Stimulated activated CD4-positive, alpha-beta T cell treated with anti-CD3 and anti-CD28 coated beads, Interleukin-4, amount 100 ng/mL, for 1 hour (primary cell): Measurements from ENCODE around the gene MED14.
A peak's percentile ranks its signal among the peaks of the same experiment; 100 is the strongest.

Experiments
- DNase-seq: peaks from one replicate; pipeline ENCODE4 v3.0.0-alpha.2; 2020

The MED14 gene

DNA sequence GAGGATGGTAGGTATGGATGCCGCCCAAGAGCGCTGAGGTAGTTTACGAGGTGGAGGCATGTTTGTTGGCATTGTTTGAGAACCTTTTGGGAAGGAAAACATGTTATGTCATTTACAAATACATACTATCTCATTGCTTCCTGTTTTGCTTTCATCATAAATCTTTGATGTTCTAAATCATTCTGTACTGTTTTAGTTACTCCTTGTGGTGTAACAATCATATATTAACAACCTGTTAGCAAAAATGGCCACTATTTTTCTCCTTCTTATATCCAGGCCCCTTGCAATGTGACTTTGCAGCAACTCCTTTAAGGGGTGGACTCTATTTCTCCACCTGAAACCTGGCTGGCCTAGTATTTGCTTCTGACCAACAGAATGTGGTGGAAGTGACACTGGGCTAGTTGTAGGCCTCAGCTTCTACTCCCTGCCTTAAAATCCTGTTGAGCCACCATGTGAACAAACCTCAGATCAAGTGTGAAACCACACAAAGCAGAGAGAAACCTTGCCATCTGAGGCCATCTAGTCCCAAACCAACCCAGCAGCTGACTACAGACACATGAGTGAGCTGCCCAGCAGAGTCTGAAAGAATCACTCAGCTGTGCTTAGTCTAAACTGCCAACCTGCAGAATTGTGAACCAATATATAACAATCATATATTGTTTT, 72.1 kb downstream of the MED14 start:
- DNase-seq: no peak

DNA sequence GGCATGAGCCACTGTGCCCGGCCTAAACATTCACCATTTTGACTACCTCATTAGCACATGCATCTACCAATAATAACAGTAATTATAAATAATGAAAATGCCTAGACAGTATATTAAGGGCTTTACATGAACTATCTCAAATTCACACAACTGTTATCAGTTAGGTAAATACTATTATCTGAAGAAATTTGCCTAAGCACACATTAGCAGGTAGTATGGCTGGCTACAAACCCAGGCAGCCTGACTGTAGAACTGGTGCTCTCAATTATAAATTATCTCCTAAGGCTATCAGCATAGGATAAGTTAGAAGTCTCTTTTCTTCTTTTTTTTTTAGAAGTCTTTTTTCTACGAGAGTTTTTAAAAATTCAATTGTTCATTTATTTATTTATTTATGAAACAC, 73.9 kb downstream of the MED14 start:
- DNase-seq: no peak

DNA sequence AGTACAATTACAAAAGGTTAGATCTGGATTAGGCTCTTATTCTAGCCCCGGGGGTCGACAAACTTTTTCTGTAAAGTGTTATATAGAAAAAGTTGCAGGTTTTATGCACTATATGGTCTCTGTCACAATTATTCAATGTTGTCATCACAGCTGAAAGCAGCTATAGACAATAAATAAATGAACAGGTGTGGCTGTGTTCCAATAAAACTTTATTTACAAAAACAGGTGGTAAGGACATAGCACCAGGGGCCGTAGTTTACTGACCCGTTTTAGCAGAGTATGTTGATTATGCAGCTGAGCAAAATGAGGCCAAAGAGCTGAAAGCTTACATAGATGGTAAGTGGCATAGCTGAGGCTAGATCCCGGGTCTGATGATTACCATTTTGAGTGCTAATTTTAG, 75.0 kb downstream of the MED14 start:
- DNase-seq: no peak

DNA sequence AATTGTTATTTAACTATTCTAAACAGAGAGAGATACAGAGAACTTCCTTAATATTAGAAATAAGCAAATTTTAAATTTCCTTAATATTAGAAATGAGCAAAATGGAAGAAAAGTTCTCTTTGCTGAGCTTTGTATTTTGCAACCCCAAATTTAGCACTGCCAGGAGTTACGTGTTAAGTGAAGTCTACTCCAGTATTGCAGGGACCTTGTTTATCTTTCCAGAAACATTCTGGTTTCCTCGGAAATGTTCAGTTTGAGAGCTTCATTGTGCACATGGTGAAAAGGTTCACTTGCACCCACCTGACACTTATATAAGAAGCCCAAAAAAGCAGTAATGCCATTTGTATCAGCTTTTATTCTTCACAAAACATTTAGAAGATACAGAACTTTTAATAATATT, 81.8 kb downstream of the MED14 start:
- DNase-seq: no peak

DNA sequence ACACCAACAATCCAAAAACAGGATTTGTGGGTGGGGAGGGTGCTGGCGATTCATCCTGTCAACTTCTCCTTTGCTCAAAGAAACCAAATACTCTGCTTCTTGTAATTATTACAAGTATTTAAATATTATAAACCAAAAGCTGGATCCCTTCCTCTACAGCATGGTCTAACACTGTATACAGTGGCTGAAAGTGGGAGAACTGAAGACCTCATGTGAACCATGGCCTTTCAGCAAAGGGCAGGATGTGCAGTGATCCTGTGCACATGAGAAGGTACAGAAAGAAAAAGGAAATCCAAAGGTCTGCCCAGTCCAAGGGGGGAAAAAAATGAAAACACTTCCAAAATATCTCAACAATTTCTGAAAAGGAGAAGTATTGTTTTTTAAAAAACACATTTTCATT, 82.7 kb downstream of the MED14 start:
- DNase-seq: no peak

DNA sequence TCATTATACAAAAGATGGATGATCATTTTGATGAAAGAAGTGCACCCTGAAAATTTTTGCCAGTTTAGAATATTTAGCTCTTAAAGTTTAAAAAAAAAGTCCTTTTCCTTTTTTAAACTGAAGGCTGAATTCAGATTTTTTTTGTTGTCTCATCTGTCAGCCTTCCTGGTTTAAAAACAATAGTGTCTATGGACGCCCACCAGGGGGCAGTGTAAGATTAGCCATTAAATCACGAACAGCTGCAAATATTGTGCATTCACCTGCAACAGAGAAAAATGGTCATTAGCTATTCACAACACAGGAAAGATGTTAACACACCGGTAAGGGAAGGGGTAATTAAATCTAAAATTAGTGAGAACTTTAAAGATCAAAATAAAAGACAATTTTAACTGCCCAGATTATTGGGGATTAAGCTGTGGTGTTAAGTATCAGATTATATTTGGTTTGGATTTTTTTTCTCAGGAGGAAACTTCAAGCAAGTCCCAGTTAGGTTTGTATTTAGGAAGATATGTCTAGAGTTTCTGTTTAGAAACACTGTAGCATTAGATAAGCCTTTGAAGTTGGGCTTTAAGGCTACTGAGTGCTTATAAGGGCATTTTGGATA, 83.6 kb downstream of the MED14 start:
- DNase-seq: peak; percentile 58

DNA sequence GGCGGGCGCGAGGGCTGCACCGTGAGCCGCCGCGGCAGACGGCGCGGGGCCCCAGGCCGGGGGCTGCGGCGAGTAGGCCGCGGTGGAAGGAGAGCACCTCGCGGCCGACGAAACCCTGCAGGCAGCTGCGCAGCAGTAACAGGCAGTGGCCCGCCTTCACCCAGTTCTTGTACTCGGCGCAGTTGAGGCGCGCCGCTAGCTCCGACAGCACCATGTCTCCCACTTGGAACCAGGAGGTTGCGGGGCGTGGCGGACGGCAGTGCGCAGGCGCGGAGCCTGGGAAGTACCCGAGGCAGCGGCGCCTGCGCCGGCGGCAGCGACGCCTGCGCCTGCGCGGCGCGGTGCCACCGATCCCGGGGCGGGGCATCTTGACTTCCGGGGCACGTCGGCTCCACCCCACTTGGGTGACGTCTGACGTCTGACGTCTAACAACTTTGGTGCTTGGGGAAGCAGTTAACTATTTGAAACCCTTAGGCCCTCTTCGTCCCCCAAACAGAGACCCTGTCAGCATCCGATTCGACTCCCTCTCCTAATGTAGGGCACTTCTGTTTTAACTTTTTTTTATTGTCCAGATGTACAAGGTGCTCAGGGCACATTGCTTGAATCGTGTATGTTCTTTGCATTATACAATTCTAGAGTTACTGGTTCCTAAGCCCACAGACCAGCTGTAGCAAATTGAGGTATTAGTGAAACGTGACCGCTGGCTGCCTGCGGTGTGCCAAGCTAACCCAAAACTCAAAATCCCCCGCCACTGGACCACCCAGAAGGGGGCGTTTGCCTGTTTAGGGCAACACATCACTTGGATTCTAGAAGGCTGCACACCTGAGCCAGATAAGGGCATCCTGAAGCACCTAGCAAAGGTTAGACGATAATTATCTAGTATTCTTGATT, 87.8 kb downstream of the MED14 start, which contains the start of gene CXorf38:
TSS of gene CXorf38 (minus strand) at position 255 of the 891 bp plus-strand sequence. CDS start at position 214, 41 bp downstream.
- peak; percentile 91 for DNase-seq

DNA sequence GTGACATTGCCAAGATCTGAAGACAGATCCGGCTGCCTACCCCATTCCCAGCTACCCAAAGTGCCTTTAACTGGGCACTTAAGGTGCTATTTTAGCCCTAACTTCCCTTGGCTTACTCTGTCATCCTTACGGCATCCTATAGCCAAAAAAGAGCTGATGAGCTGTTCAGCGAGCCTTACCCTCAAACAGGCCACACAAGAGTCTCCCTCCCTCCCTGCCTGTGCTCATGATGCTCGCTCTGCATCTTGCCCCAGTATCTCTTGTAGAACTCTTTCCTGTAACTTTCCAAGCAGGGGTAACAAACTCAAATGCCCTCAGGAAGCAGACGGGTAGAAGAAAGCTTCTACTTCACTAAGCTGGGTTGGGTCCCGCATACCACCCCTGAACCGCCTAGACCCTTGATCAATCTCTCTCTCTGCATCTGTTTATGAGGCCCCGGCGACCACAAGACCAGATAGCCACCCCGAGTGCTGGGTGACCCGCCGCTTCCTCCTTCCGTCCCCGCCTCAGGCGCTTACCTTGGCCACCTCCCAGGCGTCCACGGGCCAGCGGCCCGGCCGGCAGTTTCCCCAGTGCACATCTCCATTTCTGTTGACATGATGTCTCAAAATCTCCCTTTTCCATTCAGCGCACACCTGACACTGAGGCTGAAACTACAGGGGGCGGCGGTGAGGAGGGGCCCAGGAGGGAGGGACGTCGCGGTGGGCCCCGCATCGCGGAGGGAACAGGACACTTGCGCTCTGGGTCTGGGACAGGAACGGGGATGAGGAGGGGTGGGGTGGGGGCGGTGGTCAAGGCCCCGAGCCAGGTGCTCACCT, 88.6 kb downstream of the MED14 start:
- peak; percentile 29 for DNase-seq

DNA sequence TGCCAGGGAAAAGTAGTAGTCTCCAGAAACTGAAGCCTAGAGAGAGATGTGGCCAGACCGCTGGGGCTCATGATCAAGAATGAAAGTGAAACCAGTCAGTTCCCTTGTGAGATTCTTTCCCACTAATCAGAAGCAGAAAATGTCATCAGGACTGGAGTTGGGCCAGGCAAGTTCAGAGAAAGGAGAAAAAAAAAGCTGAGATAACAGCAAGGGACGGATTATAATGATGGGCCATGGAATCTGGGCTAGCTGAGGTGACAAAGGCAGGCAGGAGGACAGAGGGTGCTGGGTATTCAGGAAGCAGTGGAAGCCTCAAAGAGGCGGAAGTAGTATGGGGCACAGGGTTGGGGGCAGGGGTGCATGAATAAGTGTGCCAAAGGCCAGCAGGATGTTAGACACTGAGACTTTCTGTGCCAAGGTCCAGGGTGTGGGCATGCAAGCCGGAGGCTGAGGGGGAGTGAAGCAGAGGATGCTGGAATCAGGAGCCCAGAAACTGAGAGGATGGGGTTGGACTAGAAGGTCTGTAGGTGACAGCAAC, 90.5 kb downstream of the MED14 start:
- DNase-seq: peak; percentile 13

DNA sequence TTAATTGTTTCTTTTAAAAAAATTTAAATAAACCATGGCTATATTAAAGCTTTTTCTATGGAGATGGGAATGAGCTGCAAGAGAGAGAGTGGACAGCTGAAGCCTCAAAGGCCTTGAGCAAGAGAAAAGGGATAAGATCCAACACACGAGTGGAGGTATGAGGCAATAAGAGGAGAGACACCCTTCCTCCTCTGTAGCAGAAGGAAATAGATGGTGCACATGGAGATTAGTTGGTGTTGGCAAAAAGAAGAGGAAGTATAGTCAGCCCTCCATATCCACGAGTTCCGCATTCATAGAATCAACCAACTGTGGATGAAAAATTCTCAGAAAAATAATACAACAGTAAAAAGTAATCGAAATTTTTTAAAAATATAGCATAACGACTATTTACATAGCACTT, 91.2 kb downstream of the MED14 start:
- no peak for DNase-seq

DNA sequence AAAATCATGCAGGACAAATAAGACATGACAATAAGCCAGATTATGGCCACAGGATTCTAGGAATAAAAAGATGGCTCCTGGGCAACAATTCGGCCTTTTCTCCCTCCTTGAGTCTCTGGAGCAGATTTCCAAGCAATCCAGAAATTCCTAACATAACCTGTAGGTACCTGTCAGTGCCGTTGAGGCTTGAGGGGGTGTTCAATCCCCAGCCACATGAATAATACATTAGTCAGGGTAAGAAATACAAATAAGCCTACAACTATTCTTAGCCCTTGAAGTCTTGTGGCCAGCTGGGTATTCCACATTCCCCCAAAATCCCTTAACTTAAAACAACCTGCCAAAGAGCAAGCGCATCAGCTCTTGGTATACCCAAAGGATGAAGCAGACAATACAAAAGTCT, 97.7 kb downstream of the MED14 start:
- no peak for DNase-seq

DNA sequence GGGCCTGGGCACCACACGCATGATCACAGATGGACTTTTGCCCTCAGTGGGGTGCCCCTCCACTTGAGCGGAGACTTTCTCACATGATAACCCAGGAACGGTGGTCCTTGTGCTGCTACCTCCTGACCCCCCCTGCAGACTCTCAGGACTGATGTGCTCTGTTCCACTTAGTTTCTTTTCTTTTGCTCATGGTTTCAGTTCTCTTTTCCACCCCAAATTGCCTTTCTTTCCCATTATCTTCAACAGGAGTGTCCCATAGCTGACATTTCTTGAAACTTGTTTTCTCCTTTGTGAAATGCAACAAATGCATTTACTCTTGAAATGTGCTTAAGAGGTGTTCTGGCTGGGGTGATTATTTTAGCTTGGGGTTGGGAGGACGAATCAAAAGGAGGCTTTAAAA, 103.1 kb downstream of the MED14 start:
- no peak for DNase-seq

DNA sequence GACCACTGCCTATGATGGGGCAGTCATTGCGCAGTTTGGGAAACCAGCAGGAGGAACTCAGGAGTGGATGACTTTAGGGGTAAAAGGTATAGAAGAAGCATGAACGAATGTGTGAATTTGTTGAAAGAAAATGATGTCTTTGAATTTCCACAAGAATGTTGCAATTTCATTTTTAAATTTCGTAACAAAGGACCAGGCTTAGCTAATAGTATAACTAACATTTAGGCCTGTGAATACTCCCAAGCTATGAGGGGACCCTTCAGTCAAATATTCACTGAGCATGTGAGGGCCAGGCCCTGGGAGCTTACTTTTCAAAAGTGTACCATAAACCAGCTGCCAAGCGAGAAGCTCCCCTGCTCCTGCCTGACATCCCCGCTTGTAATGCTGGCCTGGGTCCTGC, 106.8 kb downstream of the MED14 start:
- DNase-seq: no peak

DNA sequence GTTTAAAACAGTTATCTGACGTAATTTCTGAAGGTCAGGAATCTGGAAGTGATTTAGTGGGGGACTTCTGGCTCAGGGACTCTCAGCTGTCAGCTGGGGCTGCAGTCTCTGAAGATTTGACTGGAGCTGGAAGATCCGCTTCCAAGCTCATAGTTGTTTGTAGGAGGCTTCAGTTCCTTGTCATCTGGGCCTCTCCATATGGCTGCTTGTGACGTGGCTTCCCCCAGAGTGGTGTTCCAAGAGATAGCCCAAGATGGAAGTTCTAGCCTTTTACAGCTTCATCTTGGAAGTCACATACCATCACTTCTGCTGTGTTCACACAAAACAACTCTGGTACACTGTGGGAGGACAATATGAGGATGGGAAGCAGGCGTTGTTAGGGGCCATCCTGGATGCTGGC, 110.0 kb downstream of the MED14 start:
- DNase-seq: no peak

DNA sequence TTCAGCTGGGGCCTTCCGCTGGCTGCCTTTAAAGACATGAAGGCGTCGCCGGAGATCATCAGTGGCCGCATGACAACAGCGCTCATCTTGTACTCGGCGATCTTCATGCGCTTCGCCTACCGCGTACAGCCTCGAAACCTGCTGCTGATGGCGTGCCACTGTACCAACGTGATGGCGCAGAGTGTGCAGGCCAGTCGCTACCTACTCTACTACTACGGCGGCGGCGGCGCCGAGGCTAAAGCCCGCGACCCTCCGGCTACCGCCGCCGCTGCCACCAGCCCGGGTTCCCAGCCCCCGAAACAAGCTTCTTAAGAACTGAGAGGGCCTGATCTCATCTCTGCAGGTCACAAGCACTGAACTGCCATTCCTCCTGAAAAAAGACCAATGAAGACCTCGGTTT, 111.7 kb downstream of the MED14 start:
- DNase-seq: no peak

DNA sequence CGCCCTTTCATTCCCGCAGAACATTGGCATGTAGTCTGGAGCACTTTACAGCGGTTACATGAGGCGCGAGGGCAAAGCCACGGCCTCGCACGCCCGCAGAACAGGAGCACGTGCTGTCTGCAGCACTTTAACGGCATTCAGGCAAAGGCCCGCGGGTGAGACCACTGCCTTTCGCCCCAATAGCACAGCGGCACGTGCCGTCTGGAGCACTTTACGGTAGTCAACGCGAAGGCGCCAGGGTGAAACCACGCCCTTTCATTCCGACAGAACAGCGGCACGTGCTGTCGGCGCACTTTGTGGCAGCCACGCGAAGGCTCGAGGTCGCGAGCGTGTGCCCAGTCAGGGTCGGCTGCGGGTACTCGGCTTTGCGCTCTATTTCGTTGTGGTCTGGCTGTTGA, 112.2 kb downstream of the MED14 start, which contains the start of gene MPC1L:
TSS of gene MPC1L (plus strand) at position 290 of the 398 bp plus-strand sequence. CDS start 138 bp downstream, outside the sequence.
- DNase-seq: no peak

DNA sequence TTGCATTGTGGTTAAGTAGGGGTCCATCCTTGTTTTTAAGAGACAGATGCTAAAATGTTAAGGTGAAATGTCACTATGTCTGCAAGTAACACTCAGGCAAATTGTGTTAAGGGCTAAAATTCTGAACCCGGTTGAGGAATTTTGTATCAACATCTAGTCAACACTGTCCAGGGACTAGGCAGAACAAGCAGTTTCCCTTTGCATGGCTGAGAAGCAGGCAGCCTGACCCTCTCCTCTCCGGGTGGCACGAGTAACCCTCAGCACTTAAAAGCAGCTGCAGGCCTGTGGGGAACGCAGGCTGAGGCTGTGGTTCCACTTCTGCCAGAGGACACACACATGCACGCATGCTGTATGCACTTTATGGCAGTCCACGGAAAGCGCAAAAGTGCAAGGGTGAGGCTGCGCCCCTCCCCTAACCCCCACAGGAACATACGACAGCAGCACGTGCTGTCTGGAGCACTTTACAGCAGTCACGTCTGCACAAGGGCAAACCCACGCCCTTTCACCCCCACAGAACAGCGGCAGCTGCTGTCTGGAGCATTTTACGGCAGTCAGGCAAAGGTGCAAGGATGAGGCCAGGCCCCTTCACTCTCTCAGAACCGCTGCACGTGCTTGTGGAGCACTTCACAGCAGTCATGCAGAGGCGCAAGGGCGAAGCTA, 112.7 kb downstream of the MED14 start:
- DNase-seq: no peak

DNA sequence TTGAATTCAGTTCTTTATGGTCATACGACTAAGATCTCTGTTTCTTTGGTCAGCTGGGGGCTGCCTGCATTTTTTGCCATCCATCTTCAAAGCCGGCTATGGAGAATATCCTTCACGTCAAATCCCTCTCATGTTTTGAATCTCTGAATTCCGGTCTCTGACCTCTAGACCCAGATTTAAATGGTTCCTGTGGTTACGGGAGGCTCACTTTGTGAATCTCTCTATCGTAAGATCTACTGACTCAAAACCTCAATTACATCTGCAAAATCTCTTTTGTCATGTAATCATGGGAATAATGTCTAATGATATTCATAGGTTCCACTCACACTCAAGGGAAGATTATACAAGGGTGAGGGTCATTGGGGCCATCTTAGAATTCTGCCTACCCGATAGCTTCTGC, 117.8 kb downstream of the MED14 start:
- no peak for DNase-seq

DNA sequence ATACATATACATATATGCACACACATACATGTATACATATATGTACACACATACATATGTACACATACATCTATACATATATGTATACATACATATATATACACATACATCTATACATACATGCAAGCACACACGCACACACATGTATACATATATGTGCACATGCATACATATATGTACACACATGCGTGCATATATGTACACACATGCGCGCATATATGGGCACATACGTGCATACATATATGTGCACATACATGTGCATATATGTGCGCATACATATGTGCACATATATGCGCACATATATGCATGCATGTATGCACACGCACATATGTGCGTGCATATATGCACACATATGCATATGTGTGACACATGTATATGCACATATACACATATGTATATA, 119.4 kb downstream of the MED14 start:
- DNase-seq: no peak

DNA sequence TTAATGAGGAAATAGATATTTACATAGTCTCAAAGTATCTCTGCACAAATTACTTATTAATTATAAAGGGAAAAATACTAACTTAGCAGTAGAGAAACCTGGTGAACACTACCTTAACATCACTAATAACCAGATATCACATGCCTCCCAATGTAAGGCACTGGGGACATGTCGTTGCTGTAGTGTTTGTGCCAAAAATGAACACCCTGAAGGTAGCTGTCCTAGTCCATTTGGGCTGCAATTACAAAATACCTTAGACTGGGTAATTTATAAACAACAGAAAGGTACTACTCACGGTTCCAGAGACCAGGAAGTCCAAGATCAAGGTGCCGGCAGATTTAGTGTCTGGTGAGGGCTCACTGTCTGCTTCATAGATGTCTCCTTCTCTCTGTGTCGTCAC, 122.8 kb downstream of the MED14 start:
- DNase-seq: no peak

DNA sequence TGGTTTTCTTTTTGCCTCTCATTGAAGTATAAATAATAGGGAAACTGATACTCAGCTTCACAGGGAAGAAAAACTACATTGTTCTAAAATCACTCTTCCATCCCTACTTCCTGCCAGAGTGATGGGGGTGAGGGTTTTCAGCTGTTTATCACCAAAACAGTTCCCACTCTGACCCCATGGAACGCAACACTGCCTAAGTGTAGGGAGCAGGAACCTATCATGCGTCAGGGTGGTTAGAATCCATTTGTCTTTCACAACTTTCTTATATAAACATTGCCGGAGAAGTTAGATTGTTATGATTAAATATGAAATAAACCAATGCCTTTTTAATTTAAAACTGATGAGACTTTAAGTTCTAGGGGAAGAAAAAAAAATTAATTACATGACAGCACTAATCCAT, 128.0 kb downstream of the MED14 start:
- DNase-seq: no peak

DNA sequence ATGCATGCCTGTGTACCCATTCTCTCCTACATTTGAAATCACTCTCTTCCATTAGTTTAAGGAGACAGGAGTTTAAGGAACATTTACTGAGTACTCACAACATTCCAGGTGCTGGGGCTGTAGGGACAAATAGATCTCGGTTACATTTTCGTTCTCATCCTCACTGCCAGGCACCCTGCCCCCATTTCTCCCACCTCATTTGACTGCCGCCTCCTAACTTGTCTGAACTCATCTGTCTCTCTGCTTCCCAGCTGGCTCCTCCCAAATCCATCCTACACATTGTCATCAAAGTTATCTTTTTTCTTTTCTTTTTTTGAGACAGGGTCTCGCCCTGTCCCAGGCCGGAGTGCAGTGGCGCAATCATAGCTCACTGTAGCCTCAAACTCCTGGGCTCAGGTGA, 131.9 kb downstream of the MED14 start:
- no peak for DNase-seq
